Adrenal gland (tissue), 12 donors: ENCODE data around the gene ATP6V0E1. TPM values are rescaled to one million over a fixed set of nuclear protein-coding genes. Genes with fewer than 3 reads are reported as not detected.

ENCODE experiments used
- DNase-seq, 7 donors: peaks; one replicate each; pipeline ENCODE4 v3.0.0-alpha.2; 2019 to 2020
- H3K27ac ChIP-seq, 5 donors: fragments of 200-600 bp; sonication (generic) in 4 of 5; 1 replicate in 3 of 5; 2 replicates in 2 of 5; pipeline versions ENCODE4 v1.5.1 to v1.8.0; 2016 to 2020; ENCODE audit warnings: mild to moderate bottlenecking in 1 of 5
- H3K27me3 ChIP-seq: fragments of 200-600 bp; 2 replicates; pipeline ENCODE4 v1.8.0; 2021
- H3K36me3 ChIP-seq, 2 donors: fragments of 200-600 bp; replicated peaks in 1 of 2; 1 replicate in 1 of 2; 2 replicates in 1 of 2; pipeline versions ENCODE4 v1.5.1 to v1.8.0; 2018 to 2022
- H3K4me1 ChIP-seq, 2 donors: fragments of 200-600 bp; replicated peaks in 1 of 2; 1 replicate in 1 of 2; 2 replicates in 1 of 2; pipeline versions ENCODE4 v1.5.1 to v1.8.0; 2018 to 2021
- H3K4me3 ChIP-seq, 4 donors: fragments of 200-600 bp; sonication (generic) in 3 of 4; one replicate each; pipeline ENCODE4 v1.5.1; 2016 to 2018
- H3K9me3 ChIP-seq, 3 donors: fragments of 200-600 bp; sonication (generic) in 1 of 3; replicated peaks in 1 of 3; 1 replicate in 2 of 3; 2 replicates in 1 of 3; pipeline versions ENCODE4 v1.5.1 to v1.8.0; 2016 to 2021
- CTCF ChIP-seq, 6 experiments: fragments of 450-650 bp in 4 of 6; fragments of 200-600 bp in 2 of 6; sonication (generic) in 1 of 6; IDR thresholded peaks; 1 replicate in 5 of 6; 2 replicates in 1 of 6; pipeline versions ENCODE4 v1.5.1 to v1.8.0; 2016 to 2021; ENCODE audit warnings: antibody characterized with exemption in 6 of 6, mild to moderate bottlenecking in 2 of 6, moderate library complexity in 1 of 6
- POLR2A ChIP-seq, 2 donors: fragments of 450-650 bp; IDR thresholded peaks; one replicate each; pipeline ENCODE4 v1.6.1; 2017; ENCODE audit warnings: antibody characterized with exemption in 2 of 2, mild to moderate bottlenecking in 2 of 2, moderate library complexity in 1 of 2
- WGBS, 4 donors: extraction: QIAGEN DNeasy Blood & Tissue Kit in 2 of 4; methylation state at CpG; one replicate each; pipeline versions ENCODE4 v1.1.5 to v1.1.7; 2013 to 2017; 5-methylcytosine and 5-hydroxymethylcytosine counted together
- intact Hi-C, 2 donors: fragments of 100-400 bp; cut with DNase I; formaldehyde crosslinking; loops; one replicate each; pipeline versions ENCODE4 v1.14.1 to v1.15.0; 2022 to 2023
- polyA plus RNA-seq, 3 donors: library from polyadenylated mRNA; stranded (reverse); fragments of 200-250 nt in 2 of 3; fragments of 350-450 nt in 1 of 3; fragmentation: Illumina TruSeq in 1 of 3; extraction: RNeasy Lipid Tissue Mini Kit (QIAGEN cat#74804) in 1 of 3; gene quantifications; one replicate each; pipeline ENCODE4 v1.2.3, GENCODE V29; 2013 to 2014
- total RNA-seq, 9 donors: library from RNA; depleted of rRNA in 4 of 9; stranded (reverse); fragments of >200 nt in 4 of 9; fragments of 120-200 nt in 1 of 9; fragmentation: NEBNext Ultra II Directional in 1 of 9; extraction: Animal tissue kit (Norgen Biotek cat#: 25700) in 1 of 9; gene quantifications; one replicate each; pipeline versions ENCODE4 v1.1.0 to v1.2.4, GENCODE V29; 2013 to 2023
- donor health status: healthy with polysubstance abuse.
- donor health status: Bipolar disorder and iron deficiency.
- donor health status: DM: yes; HTN: yes; CAD: no.
- donor health status: DM: no; HTN: no; CAD: no.
- donor health status: DM: no; HTN: no; CAD: no.
- donor health status: DM: yes; HTN: yes; CAD: no.

The ATP6V0E1 gene
- total and polyA plus RNA-seq, 12 donors = 139 to 413 (median 253) TPM

- H3K9me3 ChIP-seq = no peaks in the 10 kb centered on the region
- no peaks in the 10 kb centered on the region for H3K36me3 ChIP-seq
- no peaks in the 10 kb centered on the region for H3K27me3 ChIP-seq
- peak overlapping the region in 2 of 5 donors; percentile 94 to 99 for H3K27ac ChIP-seq
- no peak for DNase-seq
- peaks cover 9 to 17% of the 10 kb centered on the region in 2 donors for H3K4me1 ChIP-seq
- intact Hi-C loops = no loop called here
- 0 to 1% (median 1%) methylated on average over 11 of the region's 11 CpGs for WGBS, 4 donors
- peak overlapping the region in 3 of 4 donors; percentile 64 to 99 (median 95) for H3K4me3 ChIP-seq
- no peak for TF ChIP-seq POLR2A (IDR thresholded peaks at IDR 0.05)
- no peak for TF ChIP-seq CTCF (IDR thresholded peaks at IDR 0.05)
Measured at GRCh38 chr5:173055722-173055982, 72.1 kb downstream of the ATP6V0E1 start.

- 0 to 1% (median 0%) methylated on average over 7 to 74 of the region's 74 CpGs for WGBS, 4 donors
- Histone ChIP-seq H3K4me1 (peaks cover 9 to 17% of the 10 kb centered on the region in 2 donors), H3K9me3 (no peaks in the 10 kb centered on the region), H3K27me3 (no peaks in the 10 kb centered on the region), H3K27ac (peak within 1 kb of the TSS; percentile 87 to 99 (median 94)), H3K4me3 (peak within 1 kb of the TSS; percentile 86 to 99 (median 96)), H3K36me3 (no peaks in the 10 kb centered on the region)
- intact Hi-C loops = no loop called here
- TF ChIP-seq POLR2A (IDR thresholded peaks at IDR 0.05) (peak; percentile 22 to 58), CTCF (IDR thresholded peaks at IDR 0.05) (peak in 1 of 6 experiments; percentile 7)
- peak; percentile 98 to 99 (median 98) for DNase-seq
Measured at GRCh38 chr5:173055983-173056782, 72.6 kb downstream of the ATP6V0E1 start, which contains the start of gene CREBRF. CREBRF (plus strand) TSS chr5:173056352; CDS start chr5:173080776, 24,424 bp downstream.

GRCh38 chr5:173056783-173057061 is 73.2 kb downstream of the ATP6V0E1 start:
- peak overlapping the region; percentile 87 to 99 (median 94) for H3K27ac ChIP-seq
- no peak for TF ChIP-seq POLR2A (IDR thresholded peaks at IDR 0.05)
- no peak for TF ChIP-seq CTCF (IDR thresholded peaks at IDR 0.05)
- no peaks in the 10 kb centered on the region for H3K36me3 ChIP-seq
- no peaks in the 10 kb centered on the region for H3K27me3 ChIP-seq
- WGBS, 4 donors = 0 to 1% methylated on average over 26 to 27 of the region's 27 CpGs; no CpG with 5 or more reads in 2 of the 4 donors
- intact Hi-C loops = no loop called here
- H3K4me3 ChIP-seq = peak overlapping the region; percentile 86 to 99 (median 96)
- peaks cover 9 to 22% of the 10 kb centered on the region in 2 donors for H3K4me1 ChIP-seq
- peak in 1 of 7 donors; percentile 91 for DNase-seq
- no peaks in the 10 kb centered on the region for H3K9me3 ChIP-seq

- intact Hi-C loops = no loop called here
- peak; percentile 99 to 100 (median 99) for DNase-seq
- Histone ChIP-seq H3K4me1 (peaks cover 9 to 28% of the 10 kb centered on the region in 2 donors), H3K4me3 (peak overlapping the region; percentile 86 to 99 (median 96)), H3K27me3 (no peaks in the 10 kb centered on the region), H3K9me3 (no peaks in the 10 kb centered on the region), H3K36me3 (no peaks in the 10 kb centered on the region), H3K27ac (peak overlapping the region; percentile 87 to 99 (median 94))
- WGBS, 4 donors = 0 to 1% (median 0%) methylated on average over 21 to 38 of the region's 38 CpGs
- TF ChIP-seq POLR2A (IDR thresholded peaks at IDR 0.05) = peak; percentile 29 to 70
- TF ChIP-seq CTCF (IDR thresholded peaks at IDR 0.05) = peak in 3 of 6 experiments; percentile 36 to 55 (median 50)
Measured at GRCh38 chr5:173057062-173057924, 73.7 kb downstream of the ATP6V0E1 start.
